Left ventricle myocardium superior (tissue), 1 donor: ENCODE data around the gene SIAE. TPM values are rescaled to one million over a fixed set of nuclear protein-coding genes. Genes with fewer than 3 reads are reported as not detected.
"Not testable (repeated sequence)": the region's sequence is repeated elsewhere in the genome, so short reads cannot be mapped to it uniquely, and the experiment has no call there.

Source experiments
- ATAC-seq: fragments of 200-7000 bp; cut with Tn5 transposase; one replicate; pipeline ENCODE4 v1.9.1; 2020; ENCODE audit warnings: mild to moderate bottlenecking, moderate library complexity
- DNase-seq: peaks from one replicate; pipeline ENCODE4 v3.0.0-alpha.2; 2020
- intact Hi-C: fragments of 100-400 bp; cut with micrococcal nuclease; formaldehyde crosslinking; loops from one replicate; pipeline ENCODE4 v1.11.0; 2022
- total RNA-seq: library from RNA; stranded (reverse); fragmentation: NEBNext Ultra II Directional; extraction: Animal tissue kit (Norgen Biotek cat#: 25700); gene quantifications from one replicate; pipeline ENCODE4 v1.2.1, GENCODE V29; 2021
- donor health status: DM: no; HTN: yes; CAD: no; lungs with severe emphysema.

Gene SIAE
- total RNA-seq, 1 donor from 2014 or later = 77.7 TPM

DNA sequence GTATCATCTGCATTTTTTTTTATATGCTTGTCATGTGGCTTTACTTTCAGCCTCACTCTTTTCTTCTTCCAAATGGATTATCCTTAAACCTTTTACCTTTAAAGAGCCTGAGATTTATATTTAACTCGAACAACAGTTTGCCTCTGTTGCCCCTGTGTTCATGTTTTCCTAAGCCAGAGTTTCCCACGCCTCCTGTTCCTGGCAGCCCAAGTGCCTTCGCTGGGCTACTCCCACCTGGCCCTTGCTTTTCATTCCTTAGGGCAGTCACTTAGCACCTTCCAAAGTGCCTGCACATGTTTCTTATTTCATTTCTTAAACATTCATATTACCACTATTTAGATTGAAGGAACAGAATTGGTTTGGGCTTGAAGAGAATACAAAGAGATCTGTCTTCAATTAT lies 37.6 kb downstream of the SIAE start:
- intact Hi-C loops = no loop called here
- DNase-seq = no peak
- ATAC-seq = no peak

GRCh38 chr11:124633355-124633754 lies 40.2 kb downstream of the SIAE start:
- intact Hi-C loops = no loop called here
- ATAC-seq = no peak
- DNase-seq = no peak

- intact Hi-C loops = no loop called here
- no peak for ATAC-seq
- no peak for DNase-seq
These were observed 43.6 kb downstream of the SIAE start for GRCh38 chr11:124629961-124630360.

DNA sequence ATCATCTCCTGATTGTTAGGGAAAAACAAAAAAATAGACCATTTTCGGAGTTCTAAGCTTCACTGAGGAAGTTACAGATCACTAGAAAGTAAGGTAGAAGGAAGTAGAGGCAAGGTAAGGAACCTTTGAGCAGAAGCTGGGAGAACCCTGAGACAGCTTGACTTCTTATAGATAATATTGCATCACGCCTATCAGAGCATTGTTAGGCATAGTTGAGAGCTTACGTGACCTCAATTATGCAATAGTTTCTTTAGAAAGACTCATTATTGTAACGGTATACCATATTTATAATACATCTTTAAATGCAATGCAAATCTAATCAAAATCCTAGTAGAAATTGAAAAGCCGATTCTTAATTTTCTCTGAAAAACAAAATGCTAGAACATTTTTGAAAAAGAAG lies 46.0 kb downstream of the SIAE start:
- DNase-seq (no peak), ATAC-seq (no peak)
- intact Hi-C loops = no loop called here

DNA sequence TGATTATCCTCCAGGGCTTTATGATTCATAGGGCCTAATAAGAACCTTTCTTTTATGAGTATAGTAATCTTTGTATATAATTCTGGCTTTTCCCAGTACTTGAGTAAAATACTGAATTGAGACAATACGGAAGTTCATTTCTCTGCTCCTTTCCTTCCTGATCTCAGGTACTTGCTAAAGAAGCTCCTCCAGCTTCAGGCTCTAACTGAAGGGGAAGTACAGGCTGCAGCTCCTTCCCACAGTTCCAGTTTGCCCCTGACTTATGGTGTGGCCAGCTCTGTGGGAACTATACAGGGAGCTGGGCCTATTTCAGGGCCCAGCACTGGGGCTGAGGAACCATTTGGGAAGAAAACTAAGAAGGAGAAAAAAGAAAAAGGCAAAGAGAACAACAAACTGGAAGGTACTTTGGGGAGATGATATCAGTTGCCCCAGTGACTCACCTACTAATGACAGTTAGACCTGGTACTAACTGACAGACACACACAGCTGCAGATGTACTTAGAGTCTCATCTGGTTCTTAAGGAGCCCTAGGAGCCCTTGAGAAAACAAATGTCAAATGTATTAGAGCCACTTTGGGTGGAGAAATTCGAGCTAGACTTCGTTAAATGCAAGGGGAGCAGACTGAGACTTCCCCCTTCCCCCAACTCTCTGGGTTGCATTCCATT lies 47.9 kb downstream of the SIAE start:
- DNase-seq (no peak), ATAC-seq (no peak)
- intact Hi-C loops = no loop called here

GRCh38 chr11:124623861-124624525 lies 49.5 kb downstream of the SIAE start:
- ATAC-seq = no peak
- intact Hi-C loops = no loop called here

GRCh38 chr11:124622531-124623451 lies 50.7 kb downstream of the SIAE start, which contains the start of gene TBRG1:
TBRG1 (plus strand) TSS chr11:124622864; CDS start chr11:124623084, 220 bp downstream.
- ATAC-seq (peak; percentile 100), DNase-seq (peak; percentile 91)
- intact Hi-C loops = no loop called here

More at GRCh38 chr11:124623861-124624525, 49.5 kb downstream of the SIAE start:
- no peak for DNase-seq

DNA sequence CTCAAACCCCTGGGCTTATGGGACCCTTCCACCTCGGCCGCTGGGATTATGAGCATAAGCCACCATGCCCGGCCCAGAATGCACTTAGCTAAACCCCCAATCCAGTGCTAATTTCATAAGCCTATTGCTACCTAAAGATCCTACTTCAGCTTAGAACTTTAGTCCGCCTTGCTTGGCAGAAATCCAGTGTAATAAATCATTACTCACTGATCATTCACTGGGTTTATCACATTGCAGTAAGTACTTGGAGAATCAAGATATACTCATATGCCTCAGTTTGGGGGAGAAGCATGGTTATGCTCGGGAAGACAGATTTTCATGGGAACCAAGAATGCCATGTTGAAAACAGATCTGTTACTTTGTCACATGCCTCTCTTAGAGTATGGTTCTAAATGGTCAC lies 54.7 kb downstream of the SIAE start:
- ATAC-seq = no peak
- intact Hi-C loops = no loop called here

GRCh38 chr11:124612567-124613246 lies 60.8 kb downstream of the SIAE start:
- intact Hi-C loops = no loop called here

More for the DNA sequence above, 54.7 kb downstream of the SIAE start:
- no peak for DNase-seq

GRCh38 chr11:124612045-124612444 lies 61.5 kb downstream of the SIAE start:
- no peak for ATAC-seq
- intact Hi-C loops = no loop called here
- DNase-seq = no peak

More at GRCh38 chr11:124612567-124613246, 60.8 kb downstream of the SIAE start:
- ATAC-seq (no peak), DNase-seq (no peak)

DNA sequence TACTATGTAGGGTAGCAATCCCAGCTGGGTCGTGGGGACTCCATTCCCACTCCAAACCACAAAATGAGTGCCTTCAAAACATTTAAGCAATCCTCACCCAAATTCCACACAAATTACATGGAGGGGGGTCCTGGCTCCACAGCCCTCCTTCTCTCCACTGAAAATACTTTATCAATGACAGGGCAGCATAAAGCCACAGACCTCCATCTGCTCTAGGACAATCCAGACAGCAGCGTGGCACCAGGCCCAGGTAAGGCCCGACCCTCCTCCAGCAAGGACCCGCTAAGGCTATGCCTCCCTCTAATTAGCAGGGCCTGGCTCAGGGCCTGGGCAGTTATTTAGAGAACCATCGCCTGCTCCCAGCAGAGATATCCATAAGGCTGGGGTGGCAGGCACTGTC lies 62.5 kb downstream of the SIAE start, which contains the start of gene PANX3:
TSS of gene PANX3 (plus strand) at position 365 of the 400 bp plus-strand sequence. CDS start 129 bp downstream, outside the sequence.
- ATAC-seq (no peak), DNase-seq (no peak)
- intact Hi-C loops = no loop called here

- intact Hi-C loops = no loop called here
- DNase-seq (no peak), ATAC-seq (no peak)
These were observed 63.2 kb downstream of the SIAE start for GRCh38 chr11:124610295-124610694.

DNA sequence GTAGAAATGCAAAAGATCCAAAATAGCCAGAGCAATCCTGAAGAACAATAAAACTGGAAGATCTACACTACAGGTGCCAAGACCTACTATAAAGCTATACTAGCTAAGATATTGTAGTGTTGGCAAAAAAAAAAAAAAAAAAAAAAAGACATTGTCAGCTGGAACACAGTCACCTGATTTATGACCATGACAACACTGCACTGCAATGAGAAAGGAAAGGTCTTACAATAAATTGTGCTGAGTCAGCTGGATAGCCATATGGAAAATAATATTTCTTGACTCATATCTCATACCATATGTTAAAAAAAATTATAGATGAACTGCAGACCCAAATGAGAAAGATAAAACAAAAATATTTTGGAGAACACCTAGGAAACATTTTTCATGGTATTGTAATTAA lies 65.4 kb downstream of the SIAE start:
- ATAC-seq = no peak
- intact Hi-C loops = no loop called here
- no peak for DNase-seq

- no peak for ATAC-seq
- DNase-seq = no peak
- intact Hi-C loops = no loop called here
These were observed 67.8 kb downstream of the SIAE start for GRCh38 chr11:124605719-124606118.

DNA sequence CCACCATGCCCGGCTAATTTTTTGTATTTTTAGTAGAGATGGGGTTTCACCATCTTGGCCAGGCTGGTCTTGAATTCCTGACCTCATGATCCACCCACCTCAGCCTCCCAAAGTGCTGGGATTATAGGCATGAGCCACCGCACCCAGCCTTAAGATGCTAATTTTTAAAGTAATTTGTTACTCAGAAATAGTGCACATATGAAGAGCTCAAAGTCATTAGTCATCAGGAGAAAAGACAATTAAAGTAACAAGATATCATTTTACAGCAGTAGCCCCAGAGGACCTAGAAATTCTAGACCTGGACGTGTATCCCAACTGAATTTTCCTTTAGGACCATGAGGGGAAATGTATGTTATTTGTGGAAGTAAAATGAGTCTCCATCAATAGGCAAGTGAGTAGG lies 70.8 kb downstream of the SIAE start:
- DNase-seq, ATAC-seq, intact Hi-C loops: not testable (repeated sequence)

DNA sequence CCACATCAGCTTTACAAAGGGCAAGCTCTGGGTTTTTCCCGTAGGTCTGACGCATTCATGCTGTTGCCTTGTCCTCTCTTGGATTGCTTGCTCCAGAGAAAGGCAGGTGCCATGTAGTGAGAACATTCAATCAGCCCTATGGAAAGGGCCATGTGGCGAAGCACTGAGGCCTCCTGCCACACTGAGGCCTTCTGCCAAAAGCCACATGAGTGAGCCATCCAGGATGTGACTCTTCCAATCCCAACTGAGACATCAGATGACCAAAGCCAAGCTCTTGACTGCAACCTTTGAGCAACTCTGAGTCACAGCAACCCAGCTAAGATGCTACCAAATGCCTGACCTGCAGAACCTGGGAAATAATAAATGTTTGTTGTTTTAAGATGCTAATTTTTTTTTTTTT lies 71.3 kb downstream of the SIAE start:
- DNase-seq (no peak), ATAC-seq (no peak)
- intact Hi-C loops = no loop called here

DNA sequence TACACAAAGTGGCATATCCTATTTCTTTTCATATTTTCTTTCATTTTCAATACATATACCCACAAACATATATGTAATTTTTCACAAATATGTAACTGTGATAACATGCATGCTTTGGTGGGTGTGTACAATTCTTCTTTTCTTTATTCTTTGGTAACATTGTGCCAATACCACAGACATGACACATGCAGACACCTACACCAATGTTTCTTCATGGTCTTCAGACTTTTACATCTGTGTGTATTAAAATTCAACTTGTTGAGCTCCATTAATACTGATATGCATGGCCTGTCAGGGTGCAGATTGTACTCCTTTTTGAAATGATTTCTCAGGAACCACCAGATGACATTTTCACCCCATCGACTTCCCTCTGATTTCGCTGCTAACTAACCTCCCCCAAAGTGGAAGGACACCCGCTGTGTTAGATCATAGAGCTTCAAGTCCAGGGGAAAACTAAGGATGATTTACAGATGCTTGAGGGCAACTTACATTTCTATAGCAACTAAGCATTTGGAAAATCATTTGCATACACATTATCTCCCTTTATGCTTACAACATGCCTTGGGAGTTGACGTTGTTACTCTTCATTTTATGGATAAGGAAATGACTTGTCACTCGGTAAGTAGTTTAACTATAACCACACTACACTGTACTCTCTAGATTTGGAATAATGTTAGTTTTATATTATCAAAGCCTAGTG lies 72.8 kb downstream of the SIAE start:
- no peak for DNase-seq
- no peak for ATAC-seq
- intact Hi-C loops = no loop called here

DNA sequence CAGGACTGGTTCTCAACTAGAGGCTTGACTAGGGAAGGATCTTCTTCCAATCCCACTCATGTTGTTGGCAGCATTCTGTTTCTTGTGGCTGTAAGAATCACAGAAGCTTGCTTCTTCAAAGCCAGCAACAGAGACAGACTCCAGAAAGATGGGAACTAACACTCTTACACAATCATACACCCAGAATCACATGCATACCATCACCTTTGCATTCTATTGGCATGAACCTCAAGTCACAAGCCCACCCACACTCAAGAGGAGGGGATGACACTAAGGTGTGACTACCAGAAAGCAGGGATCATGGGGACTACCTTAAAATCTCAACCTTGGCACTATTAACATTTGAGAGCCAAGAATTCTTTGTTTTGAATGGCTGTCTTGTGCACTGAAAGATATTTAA lies 75.9 kb downstream of the SIAE start:
- no peak for DNase-seq
- no peak for ATAC-seq
- intact Hi-C loops = no loop called here

GRCh38 chr11:124595302-124595701 lies 78.2 kb downstream of the SIAE start:
- ATAC-seq = no peak
- intact Hi-C loops = no loop called here
- DNase-seq = no peak
